Mucosa of stomach (tissue), 1 donor: ENCODE measurements around the gene INSYN1.
"Not testable (repeated sequence)": the region's sequence is repeated elsewhere in the genome, so short reads cannot be mapped to it uniquely, and the experiment has no call there.

Experiments used
- H3K27me3 ChIP-seq: one replicate; pipeline ENCODE4 v1.7.0; 2013; ENCODE audit warnings: mild to moderate bottlenecking, low read length; ENCODE audit not compliant: control insufficient read depth, insufficient read depth
- H3K36me3 ChIP-seq: one replicate; pipeline ENCODE4 v1.7.0; 2013; ENCODE audit warnings: low read length; ENCODE audit not compliant: control insufficient read depth, insufficient read depth
- H3K4me1 ChIP-seq: one replicate; pipeline ENCODE4 v1.7.0; 2013; ENCODE audit warnings: mild to moderate bottlenecking, low read length; ENCODE audit not compliant: control insufficient read depth, insufficient read depth
- H3K4me3 ChIP-seq: one replicate; pipeline ENCODE4 v1.7.0; 2013; ENCODE audit warnings: low read length
- H3K9ac ChIP-seq: one replicate; pipeline ENCODE4 v1.7.0; 2013; ENCODE audit warnings: mild to moderate bottlenecking, low read length, moderate library complexity
- H3K9me3 ChIP-seq: one replicate; pipeline ENCODE4 v1.7.0; 2013; ENCODE audit warnings: mild to moderate bottlenecking, low read length, moderate library complexity; ENCODE audit not compliant: control insufficient read depth
- donor health status: Pancreatic carcinoma.

The INSYN1 gene, protein sequence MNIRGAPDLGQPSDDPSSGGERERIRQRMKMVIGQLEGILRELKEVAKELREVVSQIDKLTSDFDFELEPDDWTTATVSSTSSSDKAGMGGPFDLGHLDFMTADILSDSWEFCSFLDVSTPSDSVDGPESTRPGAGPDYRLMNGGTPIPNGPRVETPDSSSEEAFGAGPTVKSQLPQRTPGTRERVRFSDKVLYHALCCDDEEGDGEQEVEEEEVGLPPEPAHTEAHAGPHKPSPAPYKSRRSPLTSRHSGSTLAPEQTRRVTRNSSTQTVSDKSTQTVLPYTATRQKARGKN

DNA sequence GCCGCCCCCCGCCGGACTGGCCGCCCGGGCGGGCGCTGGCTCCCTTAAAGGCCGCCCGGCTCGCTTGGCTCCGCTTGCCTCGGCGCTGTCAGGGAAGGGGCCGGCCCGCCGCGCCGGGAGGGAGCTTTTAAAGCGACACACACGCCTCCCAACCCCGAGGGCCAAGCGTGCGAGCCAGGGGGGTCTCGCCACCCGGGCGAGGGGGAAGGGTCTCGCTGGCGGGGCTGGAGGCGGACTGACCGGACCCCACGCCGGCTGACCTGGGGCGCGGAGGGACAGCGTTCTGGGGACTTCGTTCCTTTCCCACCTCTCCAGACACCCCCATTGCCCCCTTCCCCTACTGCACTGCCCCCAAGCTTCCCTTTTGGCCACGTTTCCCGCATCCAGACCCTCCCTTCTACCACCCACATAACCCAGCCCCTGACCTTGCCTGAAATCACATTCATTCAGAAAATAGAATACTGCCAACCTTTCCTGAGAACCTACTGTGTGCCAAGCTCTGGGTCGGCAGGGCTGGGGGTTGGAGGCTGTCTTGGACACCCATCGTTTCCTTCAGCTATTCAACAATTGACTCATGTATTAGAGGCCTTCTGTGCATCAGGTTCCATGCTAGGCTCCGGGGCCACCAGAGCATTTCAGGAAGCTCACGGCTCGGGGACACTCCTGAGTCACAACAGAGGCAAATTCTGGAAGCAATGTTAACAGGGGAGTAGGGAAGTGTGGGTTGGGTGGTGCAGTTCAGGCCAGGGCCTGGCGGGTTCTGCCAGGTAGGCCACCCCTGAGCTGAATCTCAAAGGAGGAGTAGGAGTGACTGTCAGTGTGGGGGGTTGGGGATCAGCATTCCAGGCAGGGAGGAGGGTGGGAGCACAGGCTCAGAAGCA is at the start of gene INSYN1:
Gene INSYN1, minus strand, starts transcription at position 102 of the 881 bp plus-strand sequence. CDS start 2,221 bp downstream, outside the sequence.
- no peak within 1 kb of the TSS for H3K9ac ChIP-seq
- no peaks in the 10 kb centered on the region for H3K4me1 ChIP-seq
- H3K36me3 ChIP-seq, result no peaks in the 10 kb centered on the region
- peaks cover 52% of the 10 kb centered on the region for H3K27me3 ChIP-seq
- H3K4me3 ChIP-seq, result no peak within 1 kb of the TSS
- no peaks in the 10 kb centered on the region for H3K9me3 ChIP-seq

DNA sequence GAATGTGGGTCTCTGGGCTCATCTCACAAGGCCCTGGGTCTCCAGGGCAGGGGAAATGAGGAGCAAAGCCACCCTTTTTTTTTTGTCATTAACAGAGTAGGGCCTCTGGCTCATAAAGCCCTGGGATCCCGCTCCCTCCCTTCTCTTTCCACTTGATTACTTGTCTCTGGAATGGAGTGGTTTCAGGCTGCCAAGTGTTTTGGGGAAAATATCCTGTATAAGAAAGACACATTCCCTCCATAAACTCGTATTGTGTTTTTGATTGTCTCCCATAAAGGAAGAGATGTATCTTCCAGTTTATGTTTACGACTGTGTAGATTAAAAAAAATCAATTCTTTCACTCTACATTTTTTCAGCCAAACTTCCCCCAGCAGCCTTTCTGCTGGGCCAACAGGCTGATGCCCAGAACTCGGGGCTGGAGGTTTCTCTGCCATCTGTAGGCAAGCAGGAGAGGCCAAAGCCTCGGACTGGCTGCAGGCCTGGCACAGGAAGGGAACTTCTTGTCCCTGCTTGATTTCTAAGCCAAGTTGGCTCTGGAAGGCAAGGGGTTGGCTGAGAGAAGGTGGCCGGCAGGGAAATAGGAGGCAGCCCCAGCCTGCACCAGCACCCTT is 49.4 kb upstream of the INSYN1 start:
- no peak overlapping the region for H3K4me3 ChIP-seq
- peaks cover 5% of the 10 kb centered on the region for H3K4me1 ChIP-seq
- no peaks in the 10 kb centered on the region for H3K27me3 ChIP-seq
- H3K9me3 ChIP-seq, result no peaks in the 10 kb centered on the region
- no peaks in the 10 kb centered on the region for H3K36me3 ChIP-seq
- no peak overlapping the region for H3K9ac ChIP-seq

DNA sequence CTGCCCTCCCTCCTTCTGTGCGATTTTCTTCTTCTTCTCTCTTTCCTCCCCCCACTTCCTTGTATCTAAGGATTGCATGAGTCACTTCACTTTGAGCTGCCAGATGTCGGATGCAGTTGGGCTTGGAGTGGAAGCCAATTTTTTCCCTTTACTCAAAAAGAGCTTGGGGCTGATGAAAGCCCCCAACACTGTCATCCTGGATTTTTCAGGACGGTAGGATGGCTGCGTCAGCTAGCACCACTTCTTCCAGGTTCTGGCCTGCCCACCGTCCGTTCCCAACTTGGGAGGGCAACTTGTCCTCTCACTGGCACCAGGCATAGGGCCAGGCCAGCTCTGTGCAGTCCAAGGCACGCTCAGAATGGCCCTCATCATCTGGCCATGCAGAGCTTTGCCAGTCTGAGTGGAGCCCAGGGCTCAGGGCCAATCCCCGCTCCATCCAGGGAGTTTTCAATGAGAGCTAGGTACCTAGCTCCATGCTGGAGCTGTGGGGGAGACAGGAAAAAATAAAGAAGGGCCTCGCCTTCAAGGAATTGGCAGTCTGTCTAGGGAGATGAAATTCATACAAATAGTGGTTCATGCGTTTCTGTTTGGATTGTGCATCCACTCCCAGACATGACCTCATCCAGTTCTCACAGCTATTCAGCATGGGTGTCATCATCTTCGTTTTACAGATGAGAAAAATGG is 47.7 kb upstream of the INSYN1 start:
- Histone ChIP-seq H3K4me1 (peaks cover 5% of the 10 kb centered on the region), H3K9me3 (no peaks in the 10 kb centered on the region), H3K4me3 (no peak overlapping the region), H3K36me3 (no peaks in the 10 kb centered on the region), H3K9ac (no peak overlapping the region), H3K27me3 (no peaks in the 10 kb centered on the region)

DNA sequence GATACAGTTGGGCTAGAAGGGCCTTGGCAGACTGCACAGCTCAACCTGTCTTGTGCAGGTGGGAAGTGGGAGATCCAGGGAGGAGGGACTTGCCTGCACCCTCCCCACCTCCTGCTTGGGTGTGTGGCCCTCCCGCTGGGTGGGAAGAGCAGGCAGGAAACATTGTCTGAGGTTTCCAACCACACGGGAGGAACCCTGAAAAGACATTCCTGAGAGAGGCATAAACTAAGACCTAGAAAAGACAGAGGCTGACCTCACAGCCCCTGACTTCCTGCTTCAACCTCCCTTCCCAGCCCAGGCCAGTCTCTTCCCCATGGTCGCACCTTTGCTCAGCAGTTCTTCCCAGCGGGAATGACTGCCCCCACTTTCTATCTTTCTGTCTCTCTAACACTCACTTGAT is 46.3 kb upstream of the INSYN1 start:
- Histone ChIP-seq H3K9ac (no peak overlapping the region), H3K4me3 (no peak overlapping the region), H3K4me1 (peaks cover 5% of the 10 kb centered on the region), H3K27me3 (no peaks in the 10 kb centered on the region), H3K9me3 (no peaks in the 10 kb centered on the region), H3K36me3 (no peaks in the 10 kb centered on the region)

DNA sequence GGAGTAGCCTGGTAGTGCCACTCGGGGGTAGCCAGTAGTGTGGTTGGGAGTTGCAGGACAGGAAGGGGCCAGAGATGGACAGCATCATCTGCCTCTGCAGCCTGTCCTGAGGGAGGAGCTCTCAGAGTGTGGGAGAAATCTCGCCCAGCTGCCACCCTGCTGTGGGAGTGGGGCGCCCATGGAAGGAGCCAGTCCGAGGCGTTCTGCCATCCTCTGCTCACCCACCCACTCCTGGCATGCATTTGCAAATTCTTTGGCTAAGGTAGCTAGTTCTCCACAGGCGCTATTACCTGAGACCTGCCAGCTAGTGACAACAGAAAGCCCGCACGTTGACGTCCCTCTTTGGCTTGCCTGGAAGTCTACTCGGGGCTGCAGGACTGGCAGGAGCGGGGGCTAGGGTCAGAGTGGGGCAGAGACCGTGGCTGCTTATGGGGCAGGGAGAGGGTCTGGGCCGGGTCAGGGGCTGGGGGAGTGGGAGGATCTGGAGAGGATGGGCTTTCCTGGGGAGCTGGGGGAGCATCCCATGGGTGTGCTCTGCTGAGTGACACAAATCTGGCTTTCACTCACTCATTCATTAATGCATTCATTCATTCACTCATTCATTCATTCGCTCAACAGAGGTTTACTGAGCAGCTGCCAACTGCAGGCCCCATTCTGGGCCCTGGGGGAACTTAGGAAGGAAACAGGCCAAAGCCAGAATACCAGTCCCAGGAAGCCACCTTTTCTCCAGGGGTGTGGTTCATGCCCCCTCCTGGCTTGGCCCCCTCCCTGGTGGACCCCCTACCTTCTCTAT is 44.4 kb upstream of the INSYN1 start:
- Histone ChIP-seq H3K36me3 (no peaks in the 10 kb centered on the region), H3K4me3 (no peak overlapping the region), H3K27me3 (no peaks in the 10 kb centered on the region), H3K9me3 (no peaks in the 10 kb centered on the region), H3K4me1 (peaks cover 5% of the 10 kb centered on the region), H3K9ac (no peak overlapping the region)

DNA sequence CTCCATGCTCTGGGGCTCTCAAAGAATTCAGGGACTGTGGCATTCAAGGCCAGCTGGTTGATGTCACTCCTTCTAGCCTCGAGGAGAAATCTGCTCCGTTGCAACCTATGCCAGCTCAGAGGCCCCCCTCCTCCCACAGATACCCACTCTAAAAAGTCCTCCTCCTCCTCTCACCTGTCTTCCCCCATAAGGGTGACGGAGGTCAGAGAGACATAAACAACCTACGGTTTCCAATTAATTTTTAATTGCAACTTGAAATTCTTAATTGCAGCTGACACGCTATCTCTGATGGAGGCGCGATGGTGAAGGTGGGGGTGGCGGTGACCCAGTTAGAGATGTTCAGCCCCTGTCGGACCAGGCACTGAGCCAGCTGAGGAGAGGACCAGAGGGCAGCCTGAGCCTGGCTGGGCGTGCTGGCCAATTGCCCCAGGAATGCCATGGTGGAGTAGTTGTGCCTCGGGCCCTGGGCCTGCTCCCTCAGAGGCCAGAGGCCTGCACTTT is 43.2 kb upstream of the INSYN1 start:
- Histone ChIP-seq H3K27me3 (no peaks in the 10 kb centered on the region), H3K9me3 (no peaks in the 10 kb centered on the region), H3K4me1 (peaks cover 1% of the 10 kb centered on the region), H3K4me3 (no peak overlapping the region), H3K9ac (no peak overlapping the region), H3K36me3 (no peaks in the 10 kb centered on the region)

DNA sequence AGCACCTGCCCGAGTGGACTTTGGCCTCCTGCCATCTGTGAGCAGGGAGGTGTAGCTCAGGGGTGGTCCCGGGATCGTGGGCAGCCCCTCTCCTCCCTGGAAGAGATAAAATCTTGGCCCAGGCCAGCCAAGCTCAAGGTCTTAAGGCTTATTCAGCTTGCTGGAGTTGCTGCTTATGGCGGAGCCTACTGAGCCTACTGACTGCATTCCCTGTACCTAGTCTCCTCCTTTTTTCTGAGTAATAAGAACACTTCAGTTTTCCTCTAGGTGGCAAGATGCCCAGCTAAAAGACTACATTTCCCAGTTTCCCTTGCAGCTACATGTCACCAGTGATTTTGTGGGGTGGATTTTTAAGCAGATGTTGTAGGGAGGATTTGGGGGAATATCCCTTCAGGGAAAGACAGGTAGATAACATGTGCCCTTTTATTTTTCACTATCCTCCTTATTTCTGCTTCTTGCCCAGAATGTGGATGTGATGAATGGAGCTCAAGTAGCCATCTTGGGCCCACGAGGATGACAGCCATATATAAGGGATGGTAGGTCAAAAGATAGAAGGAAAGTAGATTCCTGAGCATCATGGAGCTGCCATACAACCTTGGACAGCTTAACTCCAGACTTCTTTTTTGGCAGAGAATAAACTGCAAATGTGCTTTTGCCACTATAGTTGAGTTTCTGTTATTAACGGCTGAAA is 41.4 kb upstream of the INSYN1 start:
- H3K9me3 ChIP-seq, result no peaks in the 10 kb centered on the region
- H3K4me3 ChIP-seq, result no peak overlapping the region
- no peaks in the 10 kb centered on the region for H3K36me3 ChIP-seq
- no peak overlapping the region for H3K9ac ChIP-seq
- H3K4me1 ChIP-seq, result no peaks in the 10 kb centered on the region
- H3K27me3 ChIP-seq, result no peaks in the 10 kb centered on the region

DNA sequence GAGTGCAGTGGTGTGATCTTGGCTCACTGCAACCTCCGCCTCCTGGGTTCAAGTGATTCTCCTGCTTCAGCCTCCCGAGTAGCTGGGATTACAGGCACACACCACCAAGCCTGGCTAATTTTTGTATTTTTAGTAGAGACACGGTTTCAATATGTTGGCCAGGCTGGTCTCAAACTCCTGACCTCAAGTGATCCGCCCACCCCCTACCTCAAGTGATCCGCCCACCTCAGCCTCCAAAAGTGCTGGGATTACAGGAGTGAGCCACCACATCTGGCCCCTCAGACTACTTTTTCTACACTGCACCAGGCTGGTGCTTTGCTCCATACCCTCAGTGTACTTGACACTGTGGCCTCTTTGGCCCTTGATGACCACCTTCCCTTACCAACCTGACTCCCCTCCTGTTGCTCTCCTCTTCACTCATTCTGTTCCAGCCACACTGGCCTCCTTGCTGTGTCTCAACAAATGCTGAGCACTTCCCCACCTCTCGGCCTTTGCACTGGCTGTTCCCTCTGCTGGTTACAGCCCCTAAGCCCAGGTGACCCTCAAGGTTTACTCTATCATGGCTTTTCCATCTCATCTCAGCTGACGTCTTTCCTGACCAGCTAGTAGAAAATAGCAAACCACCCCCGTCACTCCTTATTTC is 39.9 kb upstream of the INSYN1 start:
- H3K36me3 ChIP-seq, H3K27me3 ChIP-seq, H3K9me3 ChIP-seq, H3K4me1 ChIP-seq, H3K9ac ChIP-seq, H3K4me3 ChIP-seq: not testable (repeated sequence)

DNA sequence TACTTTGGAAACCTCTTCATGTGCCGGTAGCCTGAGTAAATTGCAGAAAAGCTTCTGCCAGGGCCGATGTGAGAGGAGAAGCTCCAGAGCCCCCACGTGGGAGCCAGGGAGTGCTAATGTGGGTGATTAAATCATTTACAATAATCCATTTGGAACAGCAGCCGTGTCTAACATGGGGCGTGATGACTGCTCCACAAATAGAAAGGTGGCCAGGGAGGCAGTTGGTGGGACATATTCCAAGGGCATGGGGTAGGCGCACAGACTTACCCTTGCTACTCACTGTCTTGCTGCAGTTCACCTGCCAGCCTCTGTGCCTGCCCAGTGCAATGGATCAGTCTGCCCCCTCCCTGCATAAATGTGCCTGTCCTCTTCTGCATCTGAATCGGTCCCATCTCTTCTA is 39.3 kb upstream of the INSYN1 start:
- Histone ChIP-seq H3K9me3 (no peaks in the 10 kb centered on the region), H3K9ac (no peak overlapping the region), H3K4me3 (no peak overlapping the region), H3K36me3 (no peaks in the 10 kb centered on the region), H3K27me3 (no peaks in the 10 kb centered on the region), H3K4me1 (no peaks in the 10 kb centered on the region)

DNA sequence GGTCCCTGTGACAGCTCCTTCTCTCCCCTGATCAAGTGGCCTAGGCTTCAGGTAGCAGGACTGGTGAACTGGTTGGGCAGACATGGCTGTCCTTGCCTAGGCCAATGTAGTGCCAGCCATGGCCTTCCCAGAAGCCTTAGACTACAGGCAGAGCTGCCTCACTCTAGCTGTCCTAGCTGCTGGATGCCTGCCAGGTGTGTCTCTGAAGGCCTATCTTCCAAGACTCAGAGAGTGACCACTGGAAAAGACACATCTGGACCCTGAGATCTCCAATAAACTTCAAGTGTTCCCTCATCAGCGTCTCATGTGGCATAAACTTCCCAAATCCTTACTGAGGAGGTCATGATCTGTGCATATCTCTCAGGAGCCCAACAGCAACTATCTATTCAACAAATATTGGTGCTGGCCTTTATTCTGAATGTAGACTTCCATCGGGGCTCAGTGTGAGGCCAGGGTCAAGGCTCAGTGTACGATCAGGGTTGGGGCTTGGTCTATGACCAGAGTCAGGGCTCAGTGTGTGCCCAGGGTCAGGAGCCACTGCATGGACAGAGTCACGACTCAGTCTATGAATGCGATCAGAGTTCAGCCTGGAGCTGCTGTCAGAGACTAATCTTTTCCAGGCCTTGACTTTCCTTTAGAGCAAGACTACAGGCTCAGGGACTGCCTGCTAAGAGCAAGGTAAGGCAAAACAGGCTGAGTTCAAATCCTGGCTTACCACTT is 36.5 kb upstream of the INSYN1 start:
- Histone ChIP-seq H3K4me1 (no peaks in the 10 kb centered on the region), H3K4me3 (no peak overlapping the region), H3K27me3 (no peaks in the 10 kb centered on the region), H3K9ac (no peak overlapping the region), H3K9me3 (no peaks in the 10 kb centered on the region), H3K36me3 (no peaks in the 10 kb centered on the region)
